Peyer's patch (tissue), 4 donors: ENCODE measurements around the gene CHRNG. TPM values are rescaled to one million over a fixed set of nuclear protein-coding genes. Genes with fewer than 3 reads are reported as not detected.

Source experiments
- DNase-seq, 3 donors: peaks; one replicate each; pipeline ENCODE4 v3.0.0-alpha.2; 2017 to 2019
- H3K27ac ChIP-seq, 4 donors: fragments of 200-600 bp; sonication (generic); one replicate each; pipeline ENCODE4 v1.5.1; 2016 to 2019
- H3K27me3 ChIP-seq, 2 donors: fragments of 200-600 bp; sonication (generic); one replicate each; pipeline ENCODE4 v1.5.1; 2019
- H3K36me3 ChIP-seq, 3 donors: fragments of 200-600 bp; sonication (generic); one replicate each; pipeline ENCODE4 v1.5.1; 2016 to 2019
- H3K4me1 ChIP-seq, 4 donors: fragments of 200-600 bp; sonication (generic); one replicate each; pipeline ENCODE4 v1.5.1; 2016 to 2019
- H3K4me3 ChIP-seq, 4 donors: fragments of 200-600 bp; sonication (generic); 1 replicate in 3 of 4; 2 replicates in 1 of 4; pipeline ENCODE4 v1.5.1; 2016 to 2019; ENCODE audit warnings: mild to moderate bottlenecking in 1 of 4
- H3K9me3 ChIP-seq, 4 donors: fragments of 200-600 bp; sonication (generic); one replicate each; pipeline ENCODE4 v1.5.1; 2016 to 2019; ENCODE audit warnings: mild to moderate bottlenecking in 1 of 4
- CTCF ChIP-seq, 6 experiments: fragments of 450-650 bp in 4 of 6; fragments of 200-600 bp in 2 of 6; sonication (generic) in 1 of 6; IDR thresholded peaks; one replicate each; pipeline ENCODE4 v1.5.1; 2017 to 2019; ENCODE audit warnings: antibody characterized with exemption in 6 of 6, mild to moderate bottlenecking in 3 of 6, moderate library complexity in 1 of 6
- POLR2A ChIP-seq, 2 donors: fragments of 450-650 bp; IDR thresholded peaks; one replicate each; pipeline ENCODE4 v1.5.1; 2017; ENCODE audit warnings: antibody characterized with exemption in 2 of 2, mild to moderate bottlenecking in 2 of 2, moderate library complexity in 2 of 2
- total RNA-seq, 4 donors: library from RNA; depleted of rRNA; stranded (reverse); fragments of >200 nt; gene quantifications; one replicate each; pipeline ENCODE4 v1.1.0, GENCODE V29; 2016

Gene CHRNG
- total RNA-seq, 4 donors from 2014 or later: not detected

GRCh38 chr2:232519581-232520438, 19.7 kb upstream of the CHRNG start, which contains the start of gene PRSS56:
Gene PRSS56 (plus strand): TSS chr2:232520388. CDS start chr2:232520599, 211 bp downstream.
- no peak for DNase-seq
- Histone ChIP-seq H3K4me1 (peaks cover 0 to 25% (median 16%) of the 10 kb centered on the region in 4 donors), H3K9me3 (no peaks in the 10 kb centered on the region), H3K27me3 (peaks cover 0 to 27% of the 10 kb centered on the region in 2 donors), H3K4me3 (no peak within 1 kb of the TSS), H3K36me3 (no peaks in the 10 kb centered on the region), H3K27ac (no peak within 1 kb of the TSS)
- TF ChIP-seq POLR2A (IDR thresholded peaks at IDR 0.05) (no peak), CTCF (IDR thresholded peaks at IDR 0.05) (no peak)

DNA sequence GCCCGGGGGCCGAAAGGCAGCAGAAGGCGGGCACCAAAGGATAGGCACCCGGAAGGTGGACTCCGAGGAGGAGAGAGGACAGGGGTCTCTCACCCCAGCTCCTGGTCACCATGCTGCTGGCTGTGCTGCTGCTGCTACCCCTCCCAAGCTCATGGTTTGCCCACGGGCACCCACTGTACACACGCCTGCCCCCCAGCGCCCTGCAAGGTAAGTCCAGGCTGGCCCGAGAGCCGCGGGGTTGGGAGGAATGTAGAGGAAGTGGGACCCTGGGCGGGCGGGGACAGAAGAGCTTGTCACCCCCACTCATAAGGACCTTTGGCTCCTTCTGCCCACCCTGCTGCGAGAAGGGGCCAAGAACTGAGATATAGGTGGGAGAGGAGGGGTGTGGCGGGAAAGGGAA, 19.0 kb upstream of the CHRNG start:
- DNase-seq: no peak
- TF ChIP-seq CTCF (IDR thresholded peaks at IDR 0.05): no peak
- no peak for TF ChIP-seq POLR2A (IDR thresholded peaks at IDR 0.05)
- no peaks in the 10 kb centered on the region for H3K9me3 ChIP-seq
- H3K36me3 ChIP-seq: no peaks in the 10 kb centered on the region
- no peak overlapping the region for H3K4me3 ChIP-seq
- H3K27ac ChIP-seq: no peak overlapping the region
- H3K4me1 ChIP-seq: peaks cover 0 to 25% (median 16%) of the 10 kb centered on the region in 4 donors
- H3K27me3 ChIP-seq: peaks cover 0 to 27% of the 10 kb centered on the region in 2 donors

- Histone ChIP-seq H3K27me3 (peaks cover 0 to 27% of the 10 kb centered on the region in 2 donors), H3K9me3 (no peaks in the 10 kb centered on the region), H3K36me3 (no peaks in the 10 kb centered on the region), H3K4me3 (no peak overlapping the region), H3K4me1 (peaks cover 0 to 25% (median 16%) of the 10 kb centered on the region in 4 donors), H3K27ac (no peak overlapping the region)
- TF ChIP-seq CTCF (IDR thresholded peaks at IDR 0.05) (no peak), POLR2A (IDR thresholded peaks at IDR 0.05) (no peak)
- no peak for DNase-seq
Measured at GRCh38 chr2:232521098-232521497, 18.4 kb upstream of the CHRNG start.

GRCh38 chr2:232521959-232522622, 17.4 kb upstream of the CHRNG start:
- no peak for TF ChIP-seq POLR2A (IDR thresholded peaks at IDR 0.05)
- TF ChIP-seq CTCF (IDR thresholded peaks at IDR 0.05): peak; percentile 32 to 94 (median 84)
- peak; percentile 39 to 78 (median 74) for DNase-seq
- H3K9me3 ChIP-seq: no peaks in the 10 kb centered on the region

DNA sequence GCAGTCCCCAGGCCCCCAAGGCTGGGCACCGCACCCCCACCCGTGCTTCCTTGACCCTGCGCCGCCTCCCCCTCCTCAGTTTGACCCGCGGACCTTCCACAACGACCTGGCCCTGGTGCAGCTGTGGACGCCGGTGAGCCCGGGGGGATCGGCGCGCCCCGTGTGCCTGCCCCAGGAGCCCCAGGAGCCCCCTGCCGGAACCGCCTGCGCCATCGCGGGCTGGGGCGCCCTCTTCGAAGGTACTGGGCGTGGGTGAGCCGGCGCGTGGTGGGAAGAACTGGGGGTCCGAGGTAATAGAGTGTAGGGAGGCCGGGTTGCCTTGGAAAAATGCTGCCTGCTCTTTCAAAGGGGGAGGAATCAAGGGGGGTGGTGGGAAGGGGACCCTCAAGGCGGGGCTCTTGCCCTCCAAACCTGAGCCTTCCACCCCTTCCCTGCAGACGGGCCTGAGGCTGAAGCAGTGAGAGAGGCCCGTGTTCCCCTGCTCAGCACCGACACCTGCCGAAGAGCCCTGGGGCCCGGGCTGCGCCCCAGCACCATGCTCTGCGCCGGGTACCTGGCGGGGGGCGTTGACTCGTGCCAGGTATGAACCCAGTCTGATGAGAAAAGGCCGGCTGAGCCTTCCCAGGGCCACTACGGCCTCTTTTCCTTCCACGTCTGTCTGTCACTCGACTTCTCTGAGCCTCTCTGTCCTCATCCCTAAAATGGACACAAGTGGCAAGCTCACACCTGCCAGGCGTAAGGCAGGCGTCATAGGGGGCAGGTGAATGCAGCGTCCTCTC, 16.7 kb upstream of the CHRNG start:
- Histone ChIP-seq H3K9me3 (no peaks in the 10 kb centered on the region), H3K4me1 (peaks cover 0 to 25% (median 16%) of the 10 kb centered on the region in 4 donors), H3K4me3 (peak overlapping the region in 2 of 4 donors; percentile 37 to 38), H3K36me3 (no peaks in the 10 kb centered on the region), H3K27ac (no peak overlapping the region), H3K27me3 (peaks cover 0 to 27% of the 10 kb centered on the region in 2 donors)
- no peak for TF ChIP-seq POLR2A (IDR thresholded peaks at IDR 0.05)
- no peak for TF ChIP-seq CTCF (IDR thresholded peaks at IDR 0.05)
- DNase-seq: no peak

More at GRCh38 chr2:232521959-232522622, 17.4 kb upstream of the CHRNG start:
- H3K27me3 ChIP-seq: peaks cover 0 to 27% of the 10 kb centered on the region in 2 donors
- H3K4me3 ChIP-seq: peak overlapping the region in 3 of 4 donors; percentile 37 to 39 (median 38)
- H3K27ac ChIP-seq: no peak overlapping the region
- H3K36me3 ChIP-seq: no peaks in the 10 kb centered on the region
- H3K4me1 ChIP-seq: peaks cover 0 to 25% (median 16%) of the 10 kb centered on the region in 4 donors
